Suppressor macrophage (primary cell): ENCODE results near the gene TNFSF10.

Source experiments
- DNase-seq, 4 experiments: peaks; one replicate each; pipeline ENCODE4 v3.0.0-alpha.2; 2020 to 2022

Gene TNFSF10

DNA sequence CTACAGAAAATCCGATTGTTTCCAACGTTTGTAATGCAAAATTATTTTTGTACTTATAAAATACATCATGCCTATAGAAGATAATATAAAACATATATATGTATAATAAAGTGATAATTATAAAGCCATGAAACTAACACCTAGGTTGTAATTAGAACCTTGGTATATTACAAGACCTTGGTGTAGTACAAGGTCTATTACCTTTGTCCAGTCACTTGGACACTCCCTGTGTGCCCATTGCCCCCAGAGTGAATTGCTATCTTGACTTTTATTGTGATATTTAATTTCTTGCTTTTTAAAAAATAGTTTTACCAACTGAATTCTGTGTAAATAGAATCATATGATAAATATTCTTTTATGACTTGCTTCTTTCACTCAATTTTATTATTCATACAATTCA, 20.7 kb upstream of the TNFSF10 start:
- no peak for DNase-seq

DNA sequence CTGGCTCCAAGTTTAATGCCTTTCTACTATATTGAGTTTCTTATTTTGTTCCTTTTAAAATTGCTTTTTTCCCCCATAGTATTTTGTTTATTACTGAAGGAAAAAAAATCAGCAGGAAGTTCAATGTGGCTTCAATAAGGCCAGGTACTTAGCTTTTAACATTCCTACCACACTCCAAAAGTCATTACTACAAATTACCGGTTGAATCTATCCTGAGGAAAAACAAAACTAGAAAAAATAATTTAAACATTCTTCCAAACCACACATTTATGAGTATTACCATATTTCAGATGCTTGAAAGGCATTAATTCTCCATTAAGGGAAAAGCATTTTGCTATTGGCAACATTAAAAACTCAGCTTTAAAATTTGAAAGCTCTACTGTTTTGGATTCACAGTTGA, 20.2 kb upstream of the TNFSF10 start:
- no peak for DNase-seq

DNA sequence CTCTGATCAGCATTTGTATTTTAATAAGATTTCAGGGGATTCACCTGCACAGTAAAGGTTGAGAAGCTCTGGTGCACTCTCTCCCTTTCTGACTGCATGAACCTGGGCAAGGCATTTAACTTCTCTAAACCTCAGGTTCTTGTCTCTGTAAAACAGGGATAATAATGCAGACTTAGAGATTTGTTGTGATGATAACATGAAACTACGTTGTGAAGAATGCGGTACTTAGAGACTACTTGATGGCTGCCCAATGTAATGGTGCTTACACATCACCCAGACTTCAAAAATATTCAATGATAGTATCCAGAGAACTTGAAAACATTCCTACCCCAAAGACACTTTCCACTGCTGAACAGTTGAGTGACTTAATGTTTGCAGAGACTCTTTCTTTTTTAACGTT, 19.8 kb upstream of the TNFSF10 start:
- DNase-seq: no peak

DNA sequence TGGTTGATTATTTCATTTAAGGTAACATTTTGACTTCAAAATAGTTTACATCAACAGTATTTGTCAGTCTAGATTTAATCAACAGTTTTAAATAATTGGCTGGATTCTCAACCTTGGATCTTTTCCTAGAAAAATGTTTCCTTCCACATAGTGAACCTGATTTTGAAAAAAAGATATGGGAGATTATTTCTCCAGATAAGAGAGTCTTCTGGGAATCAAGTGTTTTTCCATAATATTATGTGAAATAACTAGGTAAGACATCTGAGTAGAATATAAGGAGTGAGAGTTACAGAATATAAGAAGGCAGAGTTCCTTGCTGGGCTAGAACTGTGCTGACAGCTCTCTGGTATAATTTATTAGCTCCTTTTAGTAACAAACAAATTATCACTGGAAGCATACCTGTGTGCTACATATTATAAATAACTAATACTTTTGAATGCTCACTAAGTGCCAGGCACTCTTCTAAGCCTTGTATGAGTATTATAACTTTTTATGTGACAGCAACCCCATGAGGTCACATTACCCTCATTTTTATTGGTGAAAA, 18.8 kb upstream of the TNFSF10 start:
- no peak for DNase-seq

DNA sequence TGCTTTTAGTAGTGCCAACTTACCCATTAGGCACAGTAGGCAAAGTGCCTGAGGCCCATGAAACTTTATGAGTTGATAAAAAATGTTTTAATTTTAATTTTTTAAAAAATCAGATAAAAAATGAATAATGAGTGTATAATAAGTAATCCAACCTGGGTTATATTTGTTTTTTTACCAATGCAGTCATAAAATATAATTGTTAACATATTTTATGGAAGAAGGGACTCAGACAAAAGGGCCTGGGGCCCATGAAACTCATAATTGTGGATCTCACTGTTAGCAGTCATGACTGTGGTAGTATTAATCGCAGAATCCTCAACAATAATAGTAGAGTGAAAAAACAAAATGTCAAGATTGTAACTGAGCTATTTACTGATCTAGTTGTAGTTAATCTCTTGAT, 16.8 kb upstream of the TNFSF10 start:
- DNase-seq: no peak

DNA sequence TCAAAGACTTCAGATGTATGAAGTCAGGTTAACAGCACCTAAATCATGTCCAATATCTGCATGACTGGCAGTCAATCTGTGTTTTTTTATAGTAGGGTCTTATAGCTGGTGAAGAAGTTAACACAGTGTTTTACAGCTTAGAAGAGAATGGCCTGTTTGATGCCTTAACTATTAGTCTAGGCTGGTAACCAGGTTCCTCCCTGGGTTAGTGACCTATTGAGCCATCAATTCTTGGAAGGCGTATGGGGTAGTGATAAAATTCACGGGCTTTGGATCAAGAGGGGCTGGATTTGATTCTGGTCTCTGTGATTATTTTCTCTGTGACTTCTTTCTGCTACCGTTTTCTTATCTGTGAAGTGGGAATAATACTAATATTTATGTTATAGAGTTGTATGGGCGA, 16.0 kb upstream of the TNFSF10 start:
- DNase-seq: no peak

DNA sequence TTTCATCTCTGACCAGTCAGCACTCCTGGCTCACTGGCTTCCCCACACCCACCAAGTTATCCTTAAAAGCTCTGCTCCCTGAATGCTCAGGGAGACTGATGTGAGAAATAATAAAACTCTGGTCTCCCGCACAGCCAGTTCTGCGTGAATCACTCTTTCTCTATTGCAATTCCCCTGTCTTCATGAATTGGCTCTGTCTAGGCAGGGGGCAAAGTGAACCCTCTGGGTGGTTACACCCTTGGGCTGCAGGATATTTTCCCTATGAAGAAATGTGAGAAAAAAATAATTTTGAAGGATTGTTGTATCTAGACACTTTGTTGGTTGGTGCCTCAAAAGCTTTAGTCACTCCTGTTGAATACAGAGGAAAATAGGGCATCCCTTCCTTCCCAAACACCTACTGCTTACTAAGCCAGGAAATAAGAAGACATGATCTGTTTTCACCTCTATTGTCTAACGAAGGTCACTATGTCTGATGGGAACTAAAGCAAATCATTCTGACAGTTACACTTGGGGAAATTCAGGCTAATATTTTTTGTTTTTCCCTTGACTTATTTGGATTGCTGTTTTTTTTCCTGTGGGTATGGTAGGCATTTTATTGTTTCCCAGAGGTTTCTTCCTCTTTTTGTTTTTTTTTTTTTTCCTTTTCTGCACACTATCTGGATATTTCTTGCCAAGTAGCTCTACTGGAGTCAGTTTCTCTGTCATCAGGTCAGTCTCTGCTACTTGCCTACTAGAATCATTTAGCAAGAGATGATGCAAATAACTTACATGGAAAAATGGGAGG, 15.3 kb upstream of the TNFSF10 start:
- DNase-seq: peak; percentile 28 to 78 (median 48)

DNA sequence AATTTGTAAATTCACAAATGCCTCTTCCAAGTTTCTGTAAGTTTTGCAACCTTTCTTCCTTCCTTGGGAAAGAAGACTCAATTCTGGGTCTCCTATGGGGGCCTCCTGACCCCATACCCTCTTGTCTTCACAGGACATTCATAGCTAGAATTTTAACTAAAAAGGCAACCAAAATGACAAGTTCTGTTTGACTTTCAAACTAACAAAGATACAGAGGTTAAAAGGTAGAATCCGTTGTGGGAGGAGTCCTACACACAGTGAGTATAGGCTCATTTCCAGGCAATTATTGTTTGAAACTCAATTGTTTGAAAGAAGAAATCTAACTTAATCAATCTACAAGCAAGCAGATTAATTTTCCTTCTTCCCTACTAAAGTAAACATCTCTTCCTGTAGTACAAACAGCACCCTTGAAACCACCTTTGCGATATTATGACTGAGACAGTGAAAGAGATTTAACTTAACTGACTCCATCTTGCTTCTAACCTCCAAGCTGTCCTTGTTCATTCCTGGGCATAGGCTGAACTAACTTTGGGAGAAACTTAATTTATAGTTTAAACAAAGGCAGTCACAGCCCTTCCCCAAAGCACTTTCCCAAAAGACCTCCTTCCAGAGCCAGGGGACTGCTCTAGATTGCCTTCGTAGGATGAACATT, 14.4 kb upstream of the TNFSF10 start:
- no peak for DNase-seq

DNA sequence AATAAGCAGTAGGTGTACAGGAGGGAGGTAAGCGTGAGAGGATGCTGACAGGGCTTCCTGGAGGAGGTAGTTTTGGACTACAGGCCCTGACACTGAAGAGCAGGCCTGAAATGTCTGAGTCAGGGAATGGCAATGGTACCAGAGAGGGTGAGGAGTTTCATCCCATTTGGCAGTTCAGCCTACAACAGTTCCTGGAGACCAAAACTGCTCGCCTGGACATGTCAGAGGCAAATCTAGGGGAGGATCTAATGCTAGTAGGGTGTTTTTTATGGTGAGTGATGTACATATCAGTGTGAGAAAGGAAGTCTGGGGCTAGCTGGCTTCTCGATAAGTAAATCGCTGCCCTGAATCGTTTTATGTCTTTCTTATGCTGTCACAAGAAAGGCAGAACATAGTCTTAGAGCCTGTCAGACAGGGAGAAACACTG, 13.8 kb upstream of the TNFSF10 start:
- DNase-seq: no peak

DNA sequence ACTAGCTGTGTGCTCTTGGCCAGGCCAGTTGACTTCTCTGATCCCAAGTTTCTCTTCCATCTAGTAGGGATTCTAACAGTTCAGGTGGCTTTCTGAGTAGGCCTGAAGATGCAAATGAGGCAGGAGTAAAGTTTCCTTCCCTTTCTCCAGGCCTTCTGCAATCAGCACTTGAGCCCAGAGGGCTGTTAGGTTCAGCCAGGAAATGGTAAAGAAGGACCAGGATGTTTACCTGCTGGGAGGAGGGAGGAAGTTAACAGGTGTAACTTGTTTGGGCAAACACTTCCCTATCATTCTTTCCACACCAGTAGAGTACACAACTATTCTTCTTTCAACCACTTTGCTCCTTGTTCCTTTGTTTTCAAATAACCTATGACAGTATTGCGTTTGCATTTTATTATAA, 13.3 kb upstream of the TNFSF10 start:
- no peak for DNase-seq

DNA sequence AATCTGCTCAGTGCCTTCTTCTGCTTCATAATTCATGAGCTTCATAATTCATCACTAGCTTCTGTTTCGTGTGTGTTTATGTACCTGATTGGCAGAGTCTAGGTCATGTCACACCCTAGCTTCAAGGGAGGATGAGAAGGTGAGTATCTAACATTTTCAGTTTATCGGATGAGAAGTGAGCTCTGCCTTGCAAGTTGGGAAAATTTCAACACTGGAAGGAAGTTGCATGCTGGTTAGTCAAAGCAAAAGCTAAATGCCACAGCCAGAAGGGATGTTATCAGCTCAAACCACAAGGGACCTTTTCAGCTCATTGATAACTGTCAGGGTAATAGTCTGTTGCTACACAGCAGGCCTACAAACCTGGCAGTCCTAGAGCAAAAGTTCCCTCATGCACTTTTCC, 7.3 kb upstream of the TNFSF10 start:
- peak; percentile 30 to 64 (median 53) for DNase-seq

DNA sequence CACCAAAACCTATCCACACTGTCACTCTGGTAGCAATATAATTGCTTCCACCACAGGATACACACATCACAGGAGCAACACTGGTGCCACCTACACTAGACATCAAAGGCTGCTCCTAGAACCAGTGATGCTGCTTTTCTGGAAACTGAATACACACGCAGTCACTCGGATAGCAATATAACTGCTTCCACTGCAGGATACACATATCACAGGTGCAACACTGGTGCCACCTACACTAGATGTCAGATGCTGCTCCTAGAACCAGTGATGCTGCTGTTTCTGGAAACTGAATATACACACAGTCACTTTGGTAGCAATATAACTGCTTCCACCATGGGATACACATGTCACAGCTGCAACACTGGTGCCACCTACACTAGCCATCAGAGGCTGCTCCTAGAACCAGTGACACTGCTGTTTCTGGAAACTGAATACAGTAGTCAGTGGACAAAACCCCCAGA, 6.9 kb upstream of the TNFSF10 start:
- peak in 1 of 4 experiments; percentile 40 for DNase-seq

DNA sequence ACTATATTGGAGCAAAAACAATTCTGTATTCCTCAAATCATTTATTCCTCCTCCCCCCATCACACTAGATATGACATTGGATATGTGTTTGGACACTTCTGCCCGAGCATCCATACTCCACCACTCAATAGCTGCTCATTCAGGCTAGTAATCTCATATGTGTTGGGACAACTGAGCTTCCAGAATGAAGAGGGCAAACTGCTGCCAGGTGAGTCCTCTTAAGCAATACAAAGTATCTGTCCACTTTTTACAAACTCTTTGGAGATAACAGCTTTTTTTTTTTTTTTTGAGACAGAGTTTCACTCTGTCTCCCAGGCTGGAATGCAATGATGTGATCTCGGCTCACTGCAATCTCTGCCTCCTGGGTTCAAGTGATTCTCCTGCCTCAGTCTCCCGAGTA, 5.4 kb upstream of the TNFSF10 start:
- DNase-seq: no peak

DNA sequence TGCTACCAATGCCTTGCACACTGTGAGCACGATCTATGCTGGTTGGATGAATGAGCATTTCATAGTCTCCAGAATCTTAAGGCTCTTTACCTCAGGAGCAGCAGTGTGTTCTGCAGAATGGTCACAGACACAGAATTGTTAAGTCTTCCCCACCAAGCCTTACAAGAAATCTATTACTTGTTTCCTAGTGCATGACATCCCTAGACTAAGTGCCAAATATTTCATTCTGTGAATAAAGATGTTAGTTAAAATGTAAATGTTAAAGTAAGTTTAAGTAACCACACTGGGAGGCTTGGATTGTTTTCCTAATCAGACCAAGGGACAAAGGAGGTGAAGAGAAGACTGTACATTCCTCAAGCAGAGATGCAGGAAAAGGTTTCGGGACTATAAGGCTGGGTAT, 4.1 kb upstream of the TNFSF10 start:
- DNase-seq: no peak

DNA sequence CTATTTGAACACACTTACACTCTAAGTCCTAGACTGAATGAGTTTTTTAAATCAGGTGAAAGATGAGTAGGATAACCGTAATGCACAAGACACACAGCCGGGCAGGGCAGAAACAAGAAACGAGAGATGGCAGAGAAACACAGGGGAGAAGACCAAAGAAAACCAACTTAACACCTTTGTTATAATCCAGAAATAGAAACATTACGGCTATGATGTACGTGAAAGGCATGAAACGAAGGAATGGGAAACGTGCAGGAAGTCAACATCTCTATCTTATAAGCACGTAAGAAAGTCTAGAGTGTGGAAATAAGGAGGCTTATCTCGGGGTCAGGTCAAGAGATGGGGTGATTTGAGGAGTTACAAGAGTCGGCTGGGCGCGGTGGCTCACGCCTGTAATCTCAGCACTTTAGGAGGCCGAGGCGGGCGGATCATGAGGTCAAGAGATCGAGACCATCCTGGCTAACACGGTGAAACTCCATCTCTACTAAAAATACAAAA, 1.9 kb upstream of the TNFSF10 start:
- DNase-seq: no peak

DNA sequence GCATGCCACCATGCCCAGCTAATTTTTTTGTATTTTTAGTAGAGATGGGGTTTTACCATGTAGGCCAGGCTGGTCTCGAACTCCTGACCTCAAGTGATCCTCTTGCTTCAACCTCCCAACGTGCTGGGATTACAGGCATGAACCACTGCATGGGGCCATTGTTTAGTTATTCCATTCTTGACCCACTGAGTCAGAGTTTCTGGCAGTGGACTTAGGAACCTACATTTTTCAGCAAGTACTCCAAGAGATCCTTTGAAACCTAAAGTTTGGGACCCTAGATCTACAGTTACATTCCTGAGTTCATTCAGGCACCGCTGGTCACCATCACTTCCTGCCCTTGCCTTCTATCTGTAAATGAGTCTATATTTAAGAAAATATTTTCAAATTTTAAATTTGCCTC, 1.4 kb upstream of the TNFSF10 start:
- no peak for DNase-seq

DNA sequence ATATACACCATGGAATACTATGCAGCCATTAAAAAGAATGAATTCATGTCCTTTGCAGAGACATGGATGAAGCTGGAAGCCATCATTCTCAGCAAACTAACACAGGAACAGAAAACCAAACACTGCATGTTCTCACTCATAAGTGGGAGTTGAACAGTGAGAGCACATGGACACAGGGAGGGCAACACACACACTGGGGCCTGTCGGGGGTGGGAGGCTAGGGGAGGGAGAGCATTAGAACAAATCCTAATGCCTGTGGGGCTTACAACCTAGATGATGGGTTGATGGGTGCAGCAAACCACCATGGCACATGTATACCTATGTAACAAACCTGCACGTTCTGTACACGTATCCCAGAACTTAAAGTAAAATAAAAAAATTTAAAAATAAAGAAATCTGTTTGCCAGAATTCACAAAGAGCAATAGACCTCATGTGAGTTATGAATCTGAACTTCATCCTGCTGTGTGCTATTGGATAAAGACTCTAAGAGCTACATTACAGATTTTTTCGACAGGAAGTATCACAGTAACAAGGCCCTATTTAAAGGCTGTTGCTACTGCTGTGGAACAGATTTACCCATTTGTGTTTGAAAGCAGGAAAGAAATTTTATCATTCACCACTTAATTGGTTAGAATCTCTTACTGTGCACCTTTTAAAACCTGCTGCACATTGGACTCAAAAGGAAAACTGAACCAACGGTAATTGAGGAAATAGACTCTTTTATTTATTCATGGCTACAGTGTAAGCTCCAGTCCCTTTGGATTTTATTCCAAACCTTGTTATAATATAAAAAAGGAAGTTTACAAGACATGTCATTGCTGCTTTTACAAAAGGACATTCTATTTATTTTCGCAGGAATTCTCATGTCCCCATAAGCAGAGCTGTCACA, 1.1 kb downstream of the TNFSF10 start:
- peak in 2 of 4 experiments; percentile 26 to 32 for DNase-seq

DNA sequence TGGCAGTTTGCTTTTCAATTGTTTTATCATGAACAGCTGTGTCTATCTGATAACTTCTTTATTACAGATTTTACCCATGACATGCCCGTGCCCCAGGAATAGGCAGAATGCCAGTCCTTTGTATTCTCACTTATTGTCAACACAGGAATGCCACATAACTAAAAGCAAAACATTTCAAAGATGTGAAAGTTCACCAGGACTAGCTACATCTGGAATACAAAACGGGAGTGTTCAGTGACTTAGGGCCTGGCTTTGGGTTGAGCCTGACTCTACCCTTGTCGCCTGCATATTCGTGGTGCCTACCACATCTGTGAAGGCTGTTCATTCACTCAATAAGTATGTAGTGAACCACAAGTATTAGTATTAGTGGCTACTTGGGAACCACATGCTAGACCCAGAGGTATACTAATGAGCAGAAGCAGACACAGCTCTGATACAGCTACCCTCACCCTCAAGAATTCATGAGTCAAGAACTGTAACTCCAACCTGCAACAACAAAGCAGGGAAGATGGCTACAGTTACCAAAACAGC, 2.9 kb downstream of the TNFSF10 start:
- DNase-seq: no peak

DNA sequence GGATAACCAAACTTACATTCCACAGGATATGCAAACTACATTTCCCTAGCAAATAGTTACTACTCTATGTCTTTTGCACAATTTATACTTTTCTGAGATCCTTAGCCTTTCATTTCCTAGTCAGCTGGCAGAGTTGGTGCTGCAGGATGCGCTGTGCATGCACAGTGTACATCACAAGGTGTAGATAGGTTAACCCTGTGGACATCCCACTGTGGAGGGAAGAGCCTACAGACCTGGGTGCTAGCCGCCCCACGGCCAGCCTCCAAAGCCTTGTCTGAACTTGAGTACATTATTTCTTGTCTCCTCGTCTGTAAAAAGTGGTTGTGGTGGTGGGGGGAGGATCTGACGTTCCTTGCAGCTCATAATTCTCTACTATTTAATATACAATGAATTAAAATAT, 3.5 kb downstream of the TNFSF10 start:
- DNase-seq: no peak

DNA sequence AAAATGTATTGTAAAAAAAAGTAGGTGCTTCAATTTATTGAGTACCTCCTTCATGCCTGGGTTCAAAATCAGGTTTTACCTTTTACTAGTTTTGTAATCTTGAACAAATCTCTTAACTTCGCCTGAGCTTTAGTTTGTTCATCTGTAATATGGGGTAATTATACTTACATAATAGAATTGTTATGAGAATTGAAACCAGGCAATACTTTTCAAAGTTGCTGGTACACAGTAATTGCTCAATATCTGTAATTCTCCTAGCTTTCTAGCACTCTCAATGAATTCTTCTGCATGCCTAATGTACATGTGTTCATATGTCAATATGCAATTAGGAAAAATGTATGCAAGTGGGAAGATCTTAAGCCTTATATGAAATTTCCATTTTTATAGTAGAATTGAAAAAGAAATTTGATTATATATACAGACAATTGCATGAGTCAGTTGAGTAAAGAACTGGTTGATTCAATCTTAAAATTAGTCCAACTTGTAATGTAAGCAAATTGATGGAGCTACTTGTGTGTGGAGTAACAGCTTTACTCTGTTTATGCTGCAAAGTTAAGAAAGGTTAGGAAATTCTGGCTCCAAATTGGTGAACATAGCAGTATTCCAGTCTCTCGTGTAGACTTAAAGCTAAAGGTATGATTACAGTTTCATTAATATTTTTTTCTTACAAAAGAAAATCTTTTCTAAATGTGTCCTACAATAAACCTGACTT, 4.1 kb downstream of the TNFSF10 start:
- peak in 2 of 4 experiments; percentile 14 to 35 for DNase-seq

DNA sequence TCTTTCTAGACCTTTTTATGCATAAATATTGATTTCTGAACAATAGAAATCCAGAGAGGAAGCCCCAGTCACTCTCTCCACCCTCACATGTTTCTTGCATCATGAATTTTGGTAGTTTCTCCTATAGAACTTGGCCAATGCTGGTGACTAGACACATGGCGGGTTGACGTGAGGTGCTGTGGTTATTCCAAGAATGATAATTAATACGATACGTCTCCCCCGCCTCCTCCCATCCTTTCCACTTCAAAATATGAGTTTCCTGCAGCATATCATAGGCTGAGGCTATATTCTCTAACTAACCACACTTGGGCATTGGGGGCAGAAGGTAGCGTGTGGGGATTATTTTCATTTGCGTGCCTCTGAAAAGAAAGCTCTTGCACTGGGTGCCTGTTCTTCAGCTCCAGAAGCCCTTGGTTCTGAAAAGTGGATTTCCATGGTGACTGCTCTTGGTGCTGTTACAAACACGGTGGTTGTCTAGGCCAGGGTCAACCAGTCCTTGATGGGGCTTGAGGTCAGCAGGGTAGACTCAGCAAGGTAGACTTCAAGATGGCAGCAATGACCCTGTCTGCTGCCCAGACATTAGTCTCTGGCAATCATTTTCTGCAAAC, 5.3 kb downstream of the TNFSF10 start:
- peak; percentile 22 to 55 (median 46) for DNase-seq
